Middle frontal gyrus (tissue), 1 donor: ENCODE results near the gene ISM2.
"Not testable (repeated sequence)": the region's sequence is repeated elsewhere in the genome, so short reads cannot be mapped to it uniquely, and the experiment has no call there.

ENCODE experiments used
- DNase-seq: peaks from one replicate; pipeline ENCODE4 v3.0.0-alpha.2; 2015; ENCODE audit warnings: low spot score; ENCODE audit errors: extremely low spot score

ISM2 gene

GRCh38 chr14:77498120-77498979 lies at the start of gene ISM2:
TSS of gene ISM2 (minus strand) at chr14:77498816. CDS start at chr14:77498793, 23 bp downstream.
- no peak for DNase-seq

- no peak for DNase-seq
These were observed 49.0 kb upstream of the ISM2 start for GRCh38 chr14:77547512-77548180.

GRCh38 chr14:77545171-77545570 lies 46.6 kb upstream of the ISM2 start:
- not testable (repeated sequence) for DNase-seq

DNA sequence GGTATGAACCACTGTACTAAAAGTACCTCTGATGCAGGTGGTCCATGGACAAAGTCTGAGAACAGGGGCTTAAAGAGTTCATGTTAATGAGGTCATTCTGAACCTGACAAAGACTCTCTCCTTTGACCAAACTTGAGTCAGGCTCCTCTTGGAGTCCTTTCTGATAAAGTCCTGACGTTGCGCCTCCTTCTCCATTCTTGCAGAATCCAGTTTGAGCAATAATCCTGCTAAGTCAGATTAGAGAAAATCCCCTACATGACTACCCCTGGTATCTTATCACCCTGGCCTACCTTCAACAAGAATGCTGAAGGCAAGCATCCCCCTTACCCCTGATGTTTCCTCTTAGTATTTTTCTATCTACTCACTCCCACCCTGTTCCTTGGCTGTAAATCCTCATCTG lies 46.0 kb upstream of the ISM2 start:
- no peak for DNase-seq

DNA sequence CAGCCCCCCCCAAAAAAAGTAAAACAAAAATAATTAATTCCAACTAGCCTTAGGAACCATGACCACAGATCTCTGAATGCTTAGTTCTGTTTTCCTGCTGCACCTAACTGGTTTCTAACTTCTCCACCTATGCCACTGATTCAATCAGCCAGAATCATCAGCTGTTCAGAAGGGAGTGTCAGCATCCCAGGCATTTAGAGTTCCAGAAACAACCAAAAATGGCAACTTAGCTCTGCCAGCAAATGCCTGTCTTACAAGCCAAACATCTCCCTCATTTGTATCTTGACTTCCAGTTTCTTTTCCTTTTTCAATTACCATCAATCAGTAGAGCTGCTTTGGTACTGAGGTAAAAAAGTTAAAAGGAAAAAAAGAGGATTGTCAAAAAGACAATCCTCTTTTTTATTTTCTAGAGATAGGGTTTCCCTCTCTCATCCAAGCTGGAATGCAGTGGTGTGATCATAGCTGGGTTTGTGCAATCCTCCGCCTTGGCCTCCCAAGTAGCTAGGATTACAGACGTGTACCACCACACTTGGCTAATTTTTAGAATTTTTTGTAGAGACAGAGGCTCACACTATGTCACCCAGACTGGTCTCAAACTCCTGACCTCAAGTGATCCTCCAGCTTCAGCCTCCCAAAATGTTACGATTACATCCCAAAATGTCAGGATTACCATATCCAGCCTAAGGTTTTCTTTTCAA lies 45.2 kb upstream of the ISM2 start:
- no peak for DNase-seq

GRCh38 chr14:77543240-77543551 lies 44.6 kb upstream of the ISM2 start:
- DNase-seq: no peak

- DNase-seq: no peak
These were observed 44.0 kb upstream of the ISM2 start for GRCh38 chr14:77542421-77543239.

GRCh38 chr14:77541905-77542304 lies 43.3 kb upstream of the ISM2 start:
- no peak for DNase-seq

GRCh38 chr14:77536951-77537350 lies 38.3 kb upstream of the ISM2 start:
- DNase-seq: not testable (repeated sequence)

DNA sequence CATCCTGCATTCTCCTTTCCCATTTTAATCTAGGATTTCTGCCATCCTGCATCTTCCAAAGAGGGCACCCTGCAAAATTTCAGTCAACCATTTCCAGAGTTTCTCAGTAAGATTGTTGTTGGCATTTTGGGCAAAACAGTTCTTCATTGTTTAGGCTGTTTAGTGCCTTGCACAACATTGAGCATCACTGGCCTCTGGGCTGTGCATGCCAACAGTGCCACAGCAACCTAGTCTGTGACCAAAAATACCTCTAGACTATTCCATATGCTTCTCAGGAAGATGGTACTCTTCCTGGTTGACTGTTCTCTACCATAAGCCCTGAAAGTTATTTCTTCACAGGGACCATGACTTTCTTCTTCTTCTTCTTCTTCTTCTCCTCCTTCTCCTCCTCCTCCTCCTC lies 32.5 kb upstream of the ISM2 start:
- DNase-seq: no peak

DNA sequence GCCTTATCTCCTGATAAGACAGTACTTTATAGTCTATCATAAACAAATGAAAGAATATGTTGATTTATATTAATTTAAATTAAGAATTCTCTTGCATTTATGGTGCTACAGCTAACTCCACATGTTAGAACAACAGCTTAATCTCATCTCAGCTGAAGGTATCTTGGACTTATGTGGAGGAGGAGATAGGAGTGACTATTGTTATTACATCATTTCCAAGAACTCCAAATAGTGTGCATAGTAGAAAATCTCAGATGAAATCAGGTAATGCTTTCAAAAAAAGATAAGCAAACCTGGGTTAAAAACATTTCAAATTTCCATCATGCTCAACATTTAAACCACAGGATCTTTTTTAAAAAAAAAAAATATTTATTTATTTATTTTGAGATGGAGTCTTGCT lies 31.3 kb upstream of the ISM2 start:
- DNase-seq: no peak

DNA sequence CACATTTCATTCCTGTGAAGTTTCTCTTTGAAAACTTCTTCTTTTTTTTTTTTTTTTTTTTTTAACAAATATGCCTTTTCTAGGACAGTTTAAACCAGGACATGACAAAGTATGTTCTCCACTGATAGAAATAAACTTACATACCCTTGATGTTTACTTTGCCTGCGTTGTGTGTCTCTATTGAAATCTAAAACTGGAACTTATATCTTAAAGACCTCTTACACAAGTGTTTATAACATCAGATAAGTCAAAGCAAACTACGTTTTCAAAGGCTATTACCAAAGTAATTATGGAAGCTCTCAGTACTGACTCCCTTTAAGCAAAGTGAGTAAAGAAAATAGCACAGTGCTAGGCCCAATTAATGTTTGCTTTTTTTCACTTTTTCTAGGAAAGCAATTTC lies 30.6 kb upstream of the ISM2 start:
- no peak for DNase-seq

DNA sequence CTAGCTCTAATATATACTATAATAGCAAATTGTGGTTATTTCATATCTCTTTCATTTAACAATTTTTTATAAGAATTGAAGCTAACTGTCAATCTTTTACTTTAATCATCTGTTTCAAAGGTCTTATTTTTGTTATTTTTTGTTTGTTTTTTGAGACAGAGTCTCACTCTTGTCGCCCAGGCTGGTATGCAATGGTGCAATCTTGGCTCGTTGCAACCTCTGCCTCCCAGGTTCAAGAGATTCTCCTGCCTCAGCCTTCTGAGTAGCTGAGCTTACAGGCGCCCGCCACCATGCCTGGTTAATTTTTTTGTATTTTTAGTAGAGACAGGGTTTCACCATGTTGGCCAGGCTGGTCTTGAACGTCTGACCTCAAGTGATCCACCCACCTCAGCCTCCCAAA lies 30.1 kb upstream of the ISM2 start:
- DNase-seq: not testable (repeated sequence)

GRCh38 chr14:77526266-77526665 lies 27.6 kb upstream of the ISM2 start:
- no peak for DNase-seq

GRCh38 chr14:77524536-77524935 lies 25.9 kb upstream of the ISM2 start:
- DNase-seq: no peak

- DNase-seq: no peak
These were observed 24.5 kb upstream of the ISM2 start for GRCh38 chr14:77523109-77523508.

GRCh38 chr14:77520555-77520954 lies 21.9 kb upstream of the ISM2 start:
- DNase-seq: no peak

DNA sequence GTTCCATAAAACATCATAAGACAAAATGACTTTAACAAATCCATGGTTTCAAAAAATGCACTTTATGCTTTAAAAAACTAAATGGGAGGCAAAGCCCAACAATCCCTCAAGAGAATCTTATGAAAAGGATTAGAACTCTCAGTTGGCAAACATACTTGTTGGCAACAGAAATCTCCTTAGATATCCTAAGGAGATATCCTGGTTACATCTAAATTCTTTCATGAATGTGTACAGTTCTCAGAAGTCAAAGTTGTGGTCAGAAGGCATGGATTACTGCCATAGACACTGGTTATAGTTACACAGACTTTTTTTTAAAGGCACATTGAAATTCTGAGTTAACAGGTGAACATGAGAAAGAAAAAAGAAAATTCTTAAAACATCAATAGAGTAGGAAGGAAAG lies 17.5 kb upstream of the ISM2 start:
- DNase-seq: no peak

GRCh38 chr14:77511486-77512162 lies 13.0 kb upstream of the ISM2 start:
- no peak for DNase-seq

DNA sequence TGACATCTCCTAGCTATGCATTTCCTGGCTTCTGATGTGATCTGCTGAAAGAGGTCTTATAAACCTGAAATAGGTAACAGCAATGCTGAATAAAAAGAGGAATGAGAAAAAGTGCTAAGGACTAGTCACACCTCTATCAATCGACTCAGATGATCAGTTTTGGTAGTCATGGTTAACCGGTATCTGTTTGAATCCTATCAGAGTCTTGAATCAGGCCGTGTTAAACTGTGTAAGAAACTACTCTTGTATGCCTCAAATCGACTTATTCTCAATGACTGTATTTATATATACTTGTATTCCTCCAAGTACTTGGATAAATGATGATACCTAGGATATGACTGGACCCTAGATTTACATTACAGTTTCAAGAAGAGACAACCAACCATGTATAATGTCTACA lies 10.8 kb upstream of the ISM2 start:
- DNase-seq: no peak

DNA sequence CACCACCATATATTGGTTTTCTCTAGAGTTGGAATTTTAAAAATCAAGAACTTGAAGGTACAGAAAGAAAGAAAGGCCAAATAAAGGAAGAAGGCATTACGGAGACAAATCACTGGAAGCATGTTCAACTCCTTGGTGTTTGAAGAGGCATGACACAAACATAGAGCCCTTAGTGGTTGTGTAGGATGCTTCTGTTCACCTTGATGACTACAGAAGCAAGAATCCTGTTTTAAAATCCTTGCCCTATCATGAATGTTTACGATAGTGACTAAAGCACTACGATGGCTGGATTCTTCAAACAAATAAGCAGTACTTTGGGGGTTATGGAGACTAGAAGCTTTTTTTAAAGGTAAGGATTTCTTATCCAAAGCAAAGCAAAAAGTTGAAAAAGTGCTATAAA lies 10.3 kb upstream of the ISM2 start:
- no peak for DNase-seq
